GM18502 (cell line): ENCODE measurements around the gene AVPR2.

ENCODE experiments used
- ATAC-seq: cut with Tn5 transposase; IDR thresholded peaks from one replicate; pipeline ENCODE4 v1.9.1; 2021; ENCODE audit warnings: mild to moderate bottlenecking; ENCODE audit not compliant: unreplicated experiment, poor library complexity

The AVPR2 gene

GRCh38 chrX:153928846-153929245, 24.4 kb downstream of the AVPR2 start:
- ATAC-seq = no peak

GRCh38 chrX:153929576-153929975, 25.1 kb downstream of the AVPR2 start:
- ATAC-seq = no peak

- no peak for ATAC-seq
Measured at GRCh38 chrX:153930011-153930910, 25.8 kb downstream of the AVPR2 start.

GRCh38 chrX:153931151-153931550, 26.7 kb downstream of the AVPR2 start:
- no peak for ATAC-seq

- no peak for ATAC-seq
Measured at GRCh38 chrX:153931748-153932147, 27.3 kb downstream of the AVPR2 start.

GRCh38 chrX:153932220-153932915, 27.9 kb downstream of the AVPR2 start:
- no peak for ATAC-seq

GRCh38 chrX:153933748-153934147, 29.3 kb downstream of the AVPR2 start:
- no peak for ATAC-seq

- ATAC-seq = peak; percentile 20
Measured at GRCh38 chrX:153934148-153934761, 29.8 kb downstream of the AVPR2 start.

- peak; percentile 94 for ATAC-seq
Measured at GRCh38 chrX:153934762-153935325, 30.4 kb downstream of the AVPR2 start, which contains the start of gene NAA10. NAA10 (minus strand) TSS chrX:153935037; CDS start chrX:153934904, 133 bp downstream.

- ATAC-seq = peak; percentile 8
Measured at GRCh38 chrX:153935326-153935851, 30.9 kb downstream of the AVPR2 start.

- ATAC-seq = no peak
Measured at GRCh38 chrX:153937056-153937455, 32.6 kb downstream of the AVPR2 start.

- ATAC-seq = no peak
Measured at GRCh38 chrX:153938226-153938786, 33.8 kb downstream of the AVPR2 start.

GRCh38 chrX:153939573-153939972, 35.1 kb downstream of the AVPR2 start:
- ATAC-seq = no peak

GRCh38 chrX:153941336-153942252, 37.1 kb downstream of the AVPR2 start:
- no peak for ATAC-seq

GRCh38 chrX:153944140-153944799, 39.8 kb downstream of the AVPR2 start, which contains the start of gene RENBP:
RENBP (minus strand) TSS chrX:153944643; CDS start chrX:153944610, 33 bp downstream.
- no peak for ATAC-seq

GRCh38 chrX:153944800-153945150, 40.3 kb downstream of the AVPR2 start:
- ATAC-seq = no peak

GRCh38 chrX:153945956-153946943, 41.8 kb downstream of the AVPR2 start:
- ATAC-seq = no peak
